HepG2 (cell line): Measurements from ENCODE around the gene DOK4. TPM values are rescaled to one million over a fixed set of nuclear protein-coding genes. Genes with fewer than 3 reads are reported as not detected.

Experiments
- BORCS8-MEF2B ChIP-seq: sonication (generic); formaldehyde crosslinking; IDR thresholded peaks from 2 replicates; pipeline ENCODE4 v1.8.0; 2022; ENCODE audit warnings: mild to moderate bottlenecking, missing genetic modification reagents
- DR1 ChIP-seq: sonication (generic); formaldehyde crosslinking; IDR thresholded peaks from 2 replicates; pipeline ENCODE4 v1.8.0; 2021; ENCODE audit warnings: mild to moderate bottlenecking, missing genetic modification reagents, inconsistent platforms
- HOXA9 ChIP-seq: sonication (generic); formaldehyde crosslinking; IDR thresholded peaks from 2 replicates; pipeline ENCODE4 v1.8.1; 2022; ENCODE audit warnings: missing genetic modification reagents, mild to moderate bottlenecking, moderate library complexity, borderline replicate concordance
- ISX ChIP-seq: sonication (generic); formaldehyde crosslinking; conservative IDR thresholded peaks from 2 replicates; pipeline ENCODE4 v1.5.0; 2020; ENCODE audit warnings: missing genetic modification reagents
- TFDP1 ChIP-seq: IDR thresholded peaks from 2 replicates; pipeline ENCODE4 v1.6.1; 2016; ENCODE audit warnings: missing compliant biosample characterization, missing genetic modification reagents, borderline replicate concordance
- ZFAT ChIP-seq: sonication (generic); formaldehyde crosslinking; conservative IDR thresholded peaks from 2 replicates; pipeline ENCODE4 v1.8.1; 2023; ENCODE audit warnings: missing genetic modification reagents, inconsistent platforms
- ZNF264 ChIP-seq: sonication (generic); formaldehyde crosslinking; IDR thresholded peaks from 2 replicates; pipeline ENCODE4 v1.4.0; 2020; ENCODE audit warnings: missing genetic modification reagents
- ZNF329 ChIP-seq: sonication (generic); formaldehyde crosslinking; IDR thresholded peaks from 2 replicates; pipeline ENCODE4 v1.9.0; 2021; ENCODE audit warnings: low read depth, mild to moderate bottlenecking, missing genetic modification reagents
- ZNF570 ChIP-seq: sonication (generic); formaldehyde crosslinking; IDR thresholded peaks from 2 replicates; pipeline ENCODE4 v1.4.0; 2020; ENCODE audit warnings: mild to moderate bottlenecking, missing genetic modification reagents, borderline replicate concordance
- ZNF615 ChIP-seq: sonication (generic); formaldehyde crosslinking; IDR thresholded peaks from 2 replicates; pipeline ENCODE4 v1.5.0; 2020; ENCODE audit warnings: mild to moderate bottlenecking, missing genetic modification reagents, borderline replicate concordance
- polyA plus RNA-seq, 8 experiments: library from polyadenylated mRNA; depleted of rRNA in 3 of 8; stranded (reverse) in 7 of 8; unstranded in 1 of 8; fragments of >200 nt; fragmentation: Illumina TruSeq in 4 of 8; extraction: Trizol in 4 of 8; gene quantifications; 2 replicates each; pipeline versions ENCODE4 v1.2.1 to v1.2.3, GENCODE V29; 2011 to 2016; ENCODE audit warnings: low read depth in 4 of 8, missing spikeins in 1 of 8, mixed read lengths in 1 of 8; ENCODE audit not compliant: insufficient read depth in 1 of 8
- total RNA-seq, 5 experiments: library from RNA; depleted of rRNA; stranded (reverse); fragments of >200 nt; fragmentation: Illumina TruSeq; extraction: Trizol; gene quantifications; 2 replicates each; pipeline ENCODE4 v1.2.3, GENCODE V29; 2016; ENCODE audit warnings: low read depth in 1 of 5
- TF ChIP-seq, protein P1 (sequence below): sonication (generic); formaldehyde crosslinking; IDR thresholded peaks from 2 replicates; pipeline ENCODE4 v1.4.0; 2020; ENCODE audit warnings: missing genetic modification reagents, borderline replicate concordance
- TF ChIP-seq, protein P2 (sequence below): sonication (generic); formaldehyde crosslinking; IDR thresholded peaks from 2 replicates; pipeline ENCODE4 v1.4.0; 2020; ENCODE audit warnings: missing genetic modification reagents
- TF ChIP-seq, protein P3 (sequence below): IDR thresholded peaks from 2 replicates; pipeline ENCODE4 v1.6.1; 2016; ENCODE audit warnings: low read depth
- TF ChIP-seq, protein P4 (sequence below): sonication (generic); formaldehyde crosslinking; IDR thresholded peaks from 2 replicates; pipeline ENCODE4 v1.9.0; 2022; ENCODE audit warnings: low read depth, missing genetic modification reagents
- TF ChIP-seq, protein P5 (sequence below): sonication (generic); formaldehyde crosslinking; IDR thresholded peaks from 2 replicates; pipeline ENCODE4 v1.8.0; 2023; ENCODE audit warnings: mild to moderate bottlenecking, missing genetic modification reagents

The DOK4 gene
- total and polyA plus RNA-seq, 2 of the 13 experiments (the other 11 are each of a cell fraction or from before 2014, with no cell fraction given): 52.7 to 70.0 TPM

GRCh38 chr16:57447186-57447962, 38.9 kb downstream of the DOK4 start, which contains the start of the genes CIAPIN1 and COQ9 (continued):
- TF ChIP-seq, protein P1, sequence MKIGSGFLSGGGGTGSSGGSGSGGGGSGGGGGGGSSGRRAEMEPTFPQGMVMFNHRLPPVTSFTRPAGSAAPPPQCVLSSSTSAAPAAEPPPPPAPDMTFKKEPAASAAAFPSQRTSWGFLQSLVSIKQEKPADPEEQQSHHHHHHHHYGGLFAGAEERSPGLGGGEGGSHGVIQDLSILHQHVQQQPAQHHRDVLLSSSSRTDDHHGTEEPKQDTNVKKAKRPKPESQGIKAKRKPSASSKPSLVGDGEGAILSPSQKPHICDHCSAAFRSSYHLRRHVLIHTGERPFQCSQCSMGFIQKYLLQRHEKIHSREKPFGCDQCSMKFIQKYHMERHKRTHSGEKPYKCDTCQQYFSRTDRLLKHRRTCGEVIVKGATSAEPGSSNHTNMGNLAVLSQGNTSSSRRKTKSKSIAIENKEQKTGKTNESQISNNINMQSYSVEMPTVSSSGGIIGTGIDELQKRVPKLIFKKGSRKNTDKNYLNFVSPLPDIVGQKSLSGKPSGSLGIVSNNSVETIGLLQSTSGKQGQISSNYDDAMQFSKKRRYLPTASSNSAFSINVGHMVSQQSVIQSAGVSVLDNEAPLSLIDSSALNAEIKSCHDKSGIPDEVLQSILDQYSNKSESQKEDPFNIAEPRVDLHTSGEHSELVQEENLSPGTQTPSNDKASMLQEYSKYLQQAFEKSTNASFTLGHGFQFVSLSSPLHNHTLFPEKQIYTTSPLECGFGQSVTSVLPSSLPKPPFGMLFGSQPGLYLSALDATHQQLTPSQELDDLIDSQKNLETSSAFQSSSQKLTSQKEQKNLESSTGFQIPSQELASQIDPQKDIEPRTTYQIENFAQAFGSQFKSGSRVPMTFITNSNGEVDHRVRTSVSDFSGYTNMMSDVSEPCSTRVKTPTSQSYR (CRISPR knock-in tag): no peak; the same call in 1 of the 2 replicates
- TF ChIP-seq ZNF329 (CRISPR knock-in tag) (0 out of 2 replicates have a peak, but pooled peaks have one; percentile 14), ZNF615 (CRISPR knock-in tag) (peak; percentile 95; the same call in 1 of the 2 replicates), BORCS8-MEF2B (peak; percentile 93), ZFAT (CRISPR knock-in tag) (no peak; the same call in 1 of the 2 replicates), ZNF264 (CRISPR knock-in tag) (no peak), ISX (CRISPR knock-in tag) (no peak), DR1 (CRISPR knock-in tag) (peak; percentile 85; the same call in 1 of the 2 replicates), HOXA9 (CRISPR knock-in tag) (peak; percentile 88), TFDP1 (CRISPR knock-in tag) (peak; percentile 82), ZNF570 (no peak; the same call in 1 of the 2 replicates)
- TF ChIP-seq, protein P2, sequence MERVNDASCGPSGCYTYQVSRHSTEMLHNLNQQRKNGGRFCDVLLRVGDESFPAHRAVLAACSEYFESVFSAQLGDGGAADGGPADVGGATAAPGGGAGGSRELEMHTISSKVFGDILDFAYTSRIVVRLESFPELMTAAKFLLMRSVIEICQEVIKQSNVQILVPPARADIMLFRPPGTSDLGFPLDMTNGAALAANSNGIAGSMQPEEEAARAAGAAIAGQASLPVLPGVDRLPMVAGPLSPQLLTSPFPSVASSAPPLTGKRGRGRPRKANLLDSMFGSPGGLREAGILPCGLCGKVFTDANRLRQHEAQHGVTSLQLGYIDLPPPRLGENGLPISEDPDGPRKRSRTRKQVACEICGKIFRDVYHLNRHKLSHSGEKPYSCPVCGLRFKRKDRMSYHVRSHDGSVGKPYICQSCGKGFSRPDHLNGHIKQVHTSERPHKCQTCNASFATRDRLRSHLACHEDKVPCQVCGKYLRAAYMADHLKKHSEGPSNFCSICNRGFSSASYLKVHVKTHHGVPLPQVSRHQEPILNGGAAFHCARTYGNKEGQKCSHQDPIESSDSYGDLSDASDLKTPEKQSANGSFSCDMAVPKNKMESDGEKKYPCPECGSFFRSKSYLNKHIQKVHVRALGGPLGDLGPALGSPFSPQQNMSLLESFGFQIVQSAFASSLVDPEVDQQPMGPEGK (CRISPR knock-in tag): peak; percentile 89
- TF ChIP-seq, protein P3, sequence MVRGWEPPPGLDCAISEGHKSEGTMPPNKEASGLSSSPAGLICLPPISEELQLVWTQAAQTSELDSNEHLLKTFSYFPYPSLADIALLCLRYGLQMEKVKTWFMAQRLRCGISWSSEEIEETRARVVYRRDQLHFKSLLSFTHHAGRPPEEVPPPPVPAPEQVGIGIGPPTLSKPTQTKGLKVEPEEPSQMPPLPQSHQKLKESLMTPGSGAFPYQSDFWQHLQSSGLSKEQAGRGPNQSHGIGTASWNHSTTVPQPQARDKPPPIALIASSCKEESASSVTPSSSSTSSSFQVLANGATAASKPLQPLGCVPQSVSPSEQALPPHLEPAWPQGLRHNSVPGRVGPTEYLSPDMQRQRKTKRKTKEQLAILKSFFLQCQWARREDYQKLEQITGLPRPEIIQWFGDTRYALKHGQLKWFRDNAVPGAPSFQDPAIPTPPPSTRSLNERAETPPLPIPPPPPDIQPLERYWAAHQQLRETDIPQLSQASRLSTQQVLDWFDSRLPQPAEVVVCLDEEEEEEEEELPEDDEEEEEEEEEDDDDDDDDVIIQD: peak; percentile 9; the same call in 1 of the 2 replicates
- TF ChIP-seq, protein P4, sequence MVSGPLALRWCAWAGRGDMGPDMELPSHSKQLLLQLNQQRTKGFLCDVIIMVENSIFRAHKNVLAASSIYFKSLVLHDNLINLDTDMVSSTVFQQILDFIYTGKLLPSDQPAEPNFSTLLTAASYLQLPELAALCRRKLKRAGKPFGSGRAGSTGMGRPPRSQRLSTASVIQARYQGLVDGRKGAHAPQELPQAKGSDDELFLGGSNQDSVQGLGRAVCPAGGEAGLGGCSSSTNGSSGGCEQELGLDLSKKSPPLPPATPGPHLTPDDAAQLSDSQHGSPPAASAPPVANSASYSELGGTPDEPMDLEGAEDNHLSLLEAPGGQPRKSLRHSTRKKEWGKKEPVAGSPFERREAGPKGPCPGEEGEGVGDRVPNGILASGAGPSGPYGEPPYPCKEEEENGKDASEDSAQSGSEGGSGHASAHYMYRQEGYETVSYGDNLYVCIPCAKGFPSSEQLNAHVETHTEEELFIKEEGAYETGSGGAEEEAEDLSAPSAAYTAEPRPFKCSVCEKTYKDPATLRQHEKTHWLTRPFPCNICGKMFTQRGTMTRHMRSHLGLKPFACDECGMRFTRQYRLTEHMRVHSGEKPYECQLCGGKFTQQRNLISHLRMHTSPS (CRISPR knock-in tag): no peak; the same call in 1 of the 2 replicates
- TF ChIP-seq, protein P5, sequence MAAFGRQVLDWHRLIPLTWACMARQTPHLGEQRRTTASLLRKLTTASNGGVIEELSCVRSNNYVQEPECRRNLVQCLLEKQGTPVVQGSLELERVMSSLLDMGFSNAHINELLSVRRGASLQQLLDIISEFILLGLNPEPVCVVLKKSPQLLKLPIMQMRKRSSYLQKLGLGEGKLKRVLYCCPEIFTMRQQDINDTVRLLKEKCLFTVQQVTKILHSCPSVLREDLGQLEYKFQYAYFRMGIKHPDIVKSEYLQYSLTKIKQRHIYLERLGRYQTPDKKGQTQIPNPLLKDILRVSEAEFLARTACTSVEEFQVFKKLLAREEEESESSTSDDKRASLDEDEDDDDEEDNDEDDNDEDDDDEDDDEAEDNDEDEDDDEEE (CRISPR knock-in tag): peak; percentile 94
